CD4-positive, alpha-beta memory T cell (primary cell): ENCODE data around the gene FOXD2. TPM values are rescaled to one million over a fixed set of nuclear protein-coding genes. Genes with fewer than 3 reads are reported as not detected.

Experiments used
- CTCF ChIA-PET: fragments of 350-600 bp; sonication (Branson Sonifier 250); formaldehyde crosslinking; loops from one replicate; lab custom pipeline; 2021; ENCODE audit warnings: inconsistent platforms; ENCODE audit not compliant: partially characterized antibody; lab: Charles Lee
- POLR2A ChIA-PET: fragments of 350-600 bp; sonication (Branson Sonifier 250); formaldehyde crosslinking; loops from one replicate; lab custom pipeline; 2021; ENCODE audit not compliant: partially characterized antibody; lab: Charles Lee
- DNase-seq, 5 donors: peaks; one replicate each; pipeline versions ENCODE4 v3.0.0 to v3.0.0-alpha.2; 2020 to 2022; ENCODE audit warnings: mixed read lengths in 1 of 5
- H3K27ac ChIP-seq: one replicate; pipeline ENCODE4 v1.7.0; 2013; ENCODE audit warnings: low read depth, low read length
- H3K27me3 ChIP-seq: 2 replicates; pipeline ENCODE4 v1.7.0; 2013; ENCODE audit warnings: mild to moderate bottlenecking, low read length, moderate library complexity; ENCODE audit not compliant: insufficient read depth
- H3K36me3 ChIP-seq: 2 replicates; pipeline ENCODE4 v1.7.0; 2013; ENCODE audit warnings: mild to moderate bottlenecking, low read length, moderate library complexity; ENCODE audit not compliant: insufficient read depth
- H3K4me1 ChIP-seq: 2 replicates; pipeline ENCODE4 v1.7.0; 2013; ENCODE audit warnings: mild to moderate bottlenecking, low read length, moderate library complexity; ENCODE audit not compliant: insufficient read depth
- H3K4me3 ChIP-seq, 2 donors: one replicate each; pipeline ENCODE4 v1.7.0; 2013; ENCODE audit warnings: low read length in 2 of 2, mild to moderate bottlenecking in 1 of 2
- H3K9me3 ChIP-seq, 2 donors: one replicate each; pipeline ENCODE4 v1.7.0; 2013; ENCODE audit warnings: low read length in 2 of 2, control low read depth in 1 of 2; ENCODE audit not compliant: control insufficient read depth in 1 of 2
- H3K27ac Mint-ChIP-seq, 7 donors: one replicate each; pipeline ENCODE4 v1.8.0; 2020 to 2021; ENCODE audit warnings: mixed read lengths in 7 of 7, mild to moderate bottlenecking in 6 of 7, inconsistent platforms in 3 of 7, moderate library complexity in 3 of 7
- H3K27me3 Mint-ChIP-seq, 2 donors: one replicate each; pipeline ENCODE4 v1.8.0; 2020 to 2021; ENCODE audit warnings: mixed read lengths in 2 of 2
- H3K36me3 Mint-ChIP-seq, 2 donors: one replicate each; pipeline ENCODE4 v1.8.0; 2020 to 2021; ENCODE audit warnings: mixed read lengths in 2 of 2, inconsistent platforms in 1 of 2, mild to moderate bottlenecking in 1 of 2
- H3K4me1 Mint-ChIP-seq, 4 donors: one replicate each; pipeline ENCODE4 v1.8.0; 2020 to 2021; ENCODE audit warnings: mixed read lengths in 4 of 4, mild to moderate bottlenecking in 1 of 4
- H3K4me3 Mint-ChIP-seq, 8 donors: one replicate each; pipeline ENCODE4 v1.8.0; 2020 to 2021; ENCODE audit warnings: mixed read lengths in 8 of 8, mild to moderate bottlenecking in 7 of 8, moderate library complexity in 6 of 8, inconsistent platforms in 3 of 8
- H3K9me3 Mint-ChIP-seq, 8 donors: one replicate each; pipeline ENCODE4 v1.8.0; 2020 to 2021; ENCODE audit warnings: mixed read lengths in 8 of 8, mild to moderate bottlenecking in 5 of 8, inconsistent platforms in 3 of 8, moderate library complexity in 1 of 8
- intact Hi-C: fragments of 100-400 bp; cut with micrococcal nuclease; formaldehyde crosslinking; loops from one replicate; pipeline ENCODE4 v1.15.1; 2023
- polyA plus RNA-seq, 2 donors: library from polyadenylated mRNA; unstranded; fragments of 300-500 nt; fragmentation: Illumina TruSeq; gene quantifications; one replicate each; pipeline ENCODE4 v1.2.3, GENCODE V29; 2021
- total RNA-seq, 2 experiments: library from RNA; stranded (reverse); gene quantifications; one replicate each; pipeline ENCODE4 v1.2.3, GENCODE V29; 2021

The FOXD2 gene
- total and polyA plus RNA-seq, 4 experiments from 2014 or later: 0.07 to 0.73 (median 0.37) TPM

- Mint-ChIP-seq H3K4me1 (no peaks in the 10 kb centered on the region), H3K9me3 (no peaks in the 10 kb centered on the region), H3K36me3 (no peaks in the 10 kb centered on the region), H3K4me3 (no peak overlapping the region), H3K27me3 (peaks cover 10 to 19% of the 10 kb centered on the region in 2 donors), H3K27ac (no peak overlapping the region)
- H3K36me3 ChIP-seq: no peaks in the 10 kb centered on the region
- no peaks in the 10 kb centered on the region for H3K9me3 ChIP-seq
- ChIA-PET CTCF (no interaction called here), POLR2A (no interaction called here)
- H3K27me3 ChIP-seq: no peaks in the 10 kb centered on the region
- H3K4me3 ChIP-seq: no peak overlapping the region
- no peak overlapping the region for H3K27ac ChIP-seq
- no peaks in the 10 kb centered on the region for H3K4me1 ChIP-seq
- intact Hi-C loops: no loop called here
- no peak for DNase-seq
Observed at GRCh38 chr1:47487850-47488450, 50.1 kb downstream of the FOXD2 start.

Other genes starting within 250 kb of the FOXD2 start
- not detected for gene PDZK1IP1, start 248.0 kb upstream of the FOXD2 start, total RNA-seq
- not detected for gene PDZK1IP1, start 248.0 kb upstream of the FOXD2 start, polyA plus RNA-seq
- not detected for gene TAL1, start 205.8 kb upstream of the FOXD2 start, total RNA-seq
- gene TAL1, start 205.8 kb upstream of the FOXD2 start, polyA plus RNA-seq: not detected
- 1 to 10 TPM; 1.6 to 2.6 TPM for gene STIL, start 123.9 kb upstream of the FOXD2 start, total RNA-seq
- under 1 TPM; 0.34 to 0.89 TPM for gene STIL, start 123.9 kb upstream of the FOXD2 start, polyA plus RNA-seq
- gene CMPK1, start 104.3 kb upstream of the FOXD2 start, total RNA-seq: 100 to 1,000 TPM; 152 to 153 TPM
- 100 to 1,000 TPM; 180 to 216 TPM for gene CMPK1, start 104.3 kb upstream of the FOXD2 start, polyA plus RNA-seq
- not detected for gene FOXE3, start 21.8 kb upstream of the FOXD2 start, total RNA-seq
- not detected for gene FOXE3, start 21.8 kb upstream of the FOXD2 start, polyA plus RNA-seq